PC-3 (cell line): ENCODE measurements around the gene ANK2.

Experiments
- EZH2 ChIP-seq: fragments of 300-600 bp; sonication (generic); IDR thresholded peaks from one replicate; pipeline ENCODE4 v1.6.1; 2017; ENCODE audit warnings: antibody characterized with exemption, mild to moderate bottlenecking, low read length; ENCODE audit not compliant: unreplicated experiment
- EZH2phosphoT487 ChIP-seq: fragments of 300-600 bp; sonication (generic); IDR thresholded peaks from 2 replicates; pipeline ENCODE4 v1.6.1; 2018; ENCODE audit warnings: mild to moderate bottlenecking, antibody characterized with exemption, low read length, borderline replicate concordance

DNA sequence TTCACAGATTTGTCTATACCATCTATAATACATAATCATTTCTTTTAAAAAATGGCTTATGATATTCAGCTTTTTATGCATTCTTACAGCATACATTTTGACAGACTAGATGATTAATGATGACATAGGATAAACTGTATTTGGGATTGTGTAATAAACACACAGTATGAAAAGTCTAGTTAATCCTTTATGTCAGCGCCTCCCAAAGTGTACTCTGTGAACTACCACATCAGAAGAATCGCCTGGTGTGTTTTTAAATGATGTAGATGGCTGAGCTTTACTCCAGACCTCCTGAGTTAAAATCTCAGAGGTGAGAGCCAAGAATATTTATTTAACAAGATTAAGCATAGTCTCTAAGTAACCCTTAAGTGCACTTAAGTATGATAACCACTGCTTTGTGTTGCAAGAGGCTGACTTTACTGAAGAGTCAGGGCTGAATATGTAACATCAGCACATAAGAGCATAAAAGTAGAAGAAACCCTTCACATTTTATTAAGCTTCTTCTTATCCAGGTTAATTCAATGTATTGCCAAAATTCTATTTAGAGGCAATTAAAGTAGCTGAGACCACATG is 104.2 kb downstream of the ANK2 start:
- TF ChIP-seq EZH2phosphoT487 (no peak), EZH2 (no peak)
